RPMI7951 (cell line): ENCODE data around the gene EIF5AL1. TPM values are rescaled to one million over a fixed set of nuclear protein-coding genes. Genes with fewer than 3 reads are reported as not detected.
"Not testable (repeated sequence)": the region's sequence is repeated elsewhere in the genome, so short reads cannot be mapped to it uniquely, and the experiment has no call there.

Experiments used
- DNase-seq: peaks from one replicate; pipeline ENCODE4 v3.0.0-alpha.2; 2012; ENCODE audit warnings: low read depth
- total RNA-seq: library from RNA; depleted of rRNA; stranded (reverse); fragments of >200 nt; shearing (Covaris generic); gene quantifications from 2 replicates; pipeline ENCODE4 v1.2.3, GENCODE V29; 2014; rRNA removed

EIF5AL1 gene
- 0.12 and 0.29 TPM in 2 replicates for total RNA-seq

- not testable (repeated sequence) for DNase-seq
These were observed at the start of gene EIF5AL1 for GRCh38 chr10:79511891-79512583. TSS of gene EIF5AL1 (plus strand) at chr10:79512533. CDS start at chr10:79512650, 117 bp downstream.

- no peak for DNase-seq
These were observed 48.5 kb upstream of the EIF5AL1 start for GRCh38 chr10:79463578-79464496.

DNA sequence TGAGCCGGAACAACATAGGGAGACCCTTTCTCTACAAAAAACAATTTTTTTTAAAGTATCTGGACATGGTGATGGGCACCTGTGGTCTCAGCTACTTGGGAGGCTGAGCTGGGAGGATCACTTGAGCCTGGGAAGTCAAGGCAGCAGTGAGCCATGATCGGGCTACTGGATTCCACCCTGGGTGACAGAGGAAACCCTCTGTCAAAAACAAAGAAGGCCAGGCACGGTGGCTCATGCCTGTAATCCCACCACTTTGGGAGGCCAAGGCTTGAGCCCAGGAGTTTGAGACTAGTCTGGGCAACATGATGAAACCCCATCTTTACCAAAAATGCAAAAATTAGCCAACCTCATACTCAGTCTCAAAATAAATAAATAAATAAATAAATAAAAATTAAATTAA, 47.0 kb upstream of the EIF5AL1 start:
- no peak for DNase-seq

DNA sequence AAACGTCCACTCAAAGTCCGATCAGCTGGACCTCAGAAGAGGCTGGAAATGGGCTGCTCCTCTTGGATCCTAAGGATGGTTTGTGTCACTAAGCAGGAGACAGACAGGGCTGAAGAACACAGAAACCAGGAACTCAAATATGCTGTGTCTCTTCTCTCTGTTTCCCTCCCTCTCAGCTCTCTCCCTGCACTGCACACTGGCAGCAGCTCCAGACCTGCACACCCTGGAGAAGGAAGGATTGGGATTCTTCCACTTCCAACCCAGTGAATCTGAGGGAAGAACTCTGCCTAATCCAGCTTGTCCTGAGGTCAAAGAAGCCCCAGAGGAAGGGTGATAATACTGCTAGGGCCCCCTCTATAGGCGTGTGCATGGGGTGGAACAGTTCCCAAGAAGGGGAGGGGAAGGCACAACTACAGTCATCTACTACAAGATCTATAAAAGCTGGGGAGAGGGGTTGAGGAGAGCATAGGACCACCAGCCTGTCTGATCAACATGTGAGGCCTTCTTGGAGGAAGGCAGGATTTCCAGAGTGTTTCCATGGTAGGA, 44.2 kb upstream of the EIF5AL1 start:
- DNase-seq, result no peak

- no peak for DNase-seq
These were observed 43.3 kb upstream of the EIF5AL1 start for GRCh38 chr10:79468841-79469585.

- DNase-seq, result no peak
These were observed 42.2 kb upstream of the EIF5AL1 start for GRCh38 chr10:79470096-79470495.

DNA sequence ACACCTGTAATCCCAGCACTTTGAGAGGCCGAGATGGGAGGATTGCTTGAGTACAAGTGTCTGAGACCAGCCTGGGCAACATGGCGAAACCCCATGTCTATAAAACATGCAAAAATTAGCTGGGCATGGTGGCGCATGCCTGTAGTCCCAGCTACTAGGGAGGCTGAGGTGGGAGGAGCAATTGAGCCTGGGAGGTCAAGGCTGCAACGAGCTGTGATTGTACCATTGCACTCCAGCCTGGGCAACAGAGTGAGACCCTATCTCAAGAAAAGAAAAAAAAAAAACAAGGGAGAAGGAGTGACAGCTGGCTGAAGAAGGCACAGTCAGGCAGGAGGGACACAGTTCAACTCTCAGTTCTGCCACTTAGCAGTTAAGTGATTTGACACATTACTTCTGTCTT, 40.6 kb upstream of the EIF5AL1 start:
- no peak for DNase-seq

DNA sequence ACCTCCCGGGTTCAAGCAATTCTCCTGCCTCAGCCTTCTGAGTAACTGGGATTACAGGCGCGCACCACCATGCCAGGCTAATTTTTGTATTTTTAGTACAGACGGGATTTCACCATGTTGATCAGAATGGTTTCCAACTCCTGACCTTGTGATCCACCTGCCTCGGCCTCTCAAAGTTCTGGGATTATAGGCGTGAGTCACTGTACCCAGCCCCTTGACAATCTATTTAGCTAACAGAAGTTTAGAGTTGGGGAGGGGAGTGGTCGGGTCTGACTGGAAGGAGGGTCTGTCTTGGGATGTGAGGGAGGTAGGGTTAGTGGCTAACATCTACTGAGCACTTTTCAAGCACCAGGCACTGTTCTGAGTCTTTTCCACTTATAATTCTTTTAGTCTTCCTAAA, 39.9 kb upstream of the EIF5AL1 start:
- no peak for DNase-seq

DNA sequence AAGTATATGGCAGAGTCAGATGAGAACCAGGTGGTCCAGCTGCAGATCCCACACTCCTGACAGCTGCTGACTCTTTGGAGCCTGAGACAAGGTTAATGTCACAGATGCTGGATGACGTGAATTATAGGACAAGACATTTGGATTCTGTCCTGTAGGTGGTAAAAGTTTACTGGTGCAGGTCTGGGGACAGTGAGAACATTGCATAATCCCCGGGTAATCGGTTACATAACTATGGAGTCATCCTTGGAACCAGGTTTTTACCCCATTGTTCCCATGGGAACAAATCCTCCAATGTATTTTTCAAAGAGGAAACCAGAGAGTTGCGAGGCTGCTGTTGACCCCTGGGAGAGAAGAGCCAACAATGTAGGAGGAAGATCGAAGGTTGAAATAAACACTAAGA, 39.4 kb upstream of the EIF5AL1 start:
- DNase-seq, result no peak

GRCh38 chr10:79473496-79474095, 38.7 kb upstream of the EIF5AL1 start:
- no peak for DNase-seq

GRCh38 chr10:79475119-79475653, 37.1 kb upstream of the EIF5AL1 start:
- no peak for DNase-seq

GRCh38 chr10:79475877-79476276, 36.5 kb upstream of the EIF5AL1 start:
- no peak for DNase-seq

- DNase-seq, result no peak
These were observed 35.7 kb upstream of the EIF5AL1 start for GRCh38 chr10:79476645-79477044.

GRCh38 chr10:79477456-79477855, 34.9 kb upstream of the EIF5AL1 start:
- DNase-seq, result no peak

- DNase-seq, result no peak
These were observed 32.9 kb upstream of the EIF5AL1 start for GRCh38 chr10:79479283-79479909.

- no peak for DNase-seq
These were observed 30.0 kb upstream of the EIF5AL1 start for GRCh38 chr10:79482304-79482703.

GRCh38 chr10:79482741-79483140, 29.6 kb upstream of the EIF5AL1 start:
- DNase-seq, result no peak

GRCh38 chr10:79483299-79483698, 29.0 kb upstream of the EIF5AL1 start:
- DNase-seq, result no peak

GRCh38 chr10:79483948-79484347, 28.4 kb upstream of the EIF5AL1 start:
- peak; percentile 98 for DNase-seq

- no peak for DNase-seq
These were observed 27.9 kb upstream of the EIF5AL1 start for GRCh38 chr10:79484476-79484875.
